HepG2 (cell line): ENCODE measurements around the gene DRAP1. TPM values are rescaled to one million over a fixed set of nuclear protein-coding genes. Genes with fewer than 3 reads are reported as not detected.

ENCODE experiments used
- ATM ChIP-seq: fragments of 450-650 bp; IDR thresholded peaks from 2 replicates; pipeline ENCODE4 v1.7.1; 2017; ENCODE audit warnings: mild to moderate bottlenecking, borderline replicate concordance
- BORCS8-MEF2B ChIP-seq: sonication (generic); formaldehyde crosslinking; IDR thresholded peaks from 2 replicates; pipeline ENCODE4 v1.8.0; 2022; ENCODE audit warnings: mild to moderate bottlenecking, missing genetic modification reagents
- CC2D1A ChIP-seq: sonication (generic); formaldehyde crosslinking; IDR thresholded peaks from 2 replicates; pipeline ENCODE4 v1.8.1; 2023; ENCODE audit warnings: mild to moderate bottlenecking, missing genetic modification reagents
- DR1 ChIP-seq: sonication (generic); formaldehyde crosslinking; IDR thresholded peaks from 2 replicates; pipeline ENCODE4 v1.8.0; 2021; ENCODE audit warnings: mild to moderate bottlenecking, missing genetic modification reagents, inconsistent platforms
- ELF3 ChIP-seq: IDR thresholded peaks from 2 replicates; pipeline ENCODE4 v1.6.1; 2016; ENCODE audit warnings: missing genetic modification reagents, missing compliant biosample characterization
- FOXJ3 ChIP-seq: sonication (generic); formaldehyde crosslinking; IDR thresholded peaks from 2 replicates; pipeline ENCODE4 v1.4.0; 2020; ENCODE audit warnings: missing genetic modification reagents, mild to moderate bottlenecking, borderline replicate concordance
- FOXK2 ChIP-seq: fragments of 450-650 bp; IDR thresholded peaks from 2 replicates; pipeline ENCODE4 v1.6.1; 2016
- GATA4 ChIP-seq: sonication (generic); IDR thresholded peaks from 2 replicates; pipeline ENCODE4 v1.6.1; 2016; ENCODE audit warnings: antibody characterized with exemption, low read depth, borderline replicate concordance
- HNRNPL ChIP-seq: fragments of 200-400 bp; formaldehyde crosslinking; IDR thresholded peaks from 2 replicates; pipeline ENCODE4 v1.6.1; 2017; ENCODE audit warnings: mild to moderate bottlenecking, low read depth, low read length
- HOXA5 ChIP-seq: sonication (generic); formaldehyde crosslinking; IDR thresholded peaks from 2 replicates; pipeline ENCODE4 v1.4.0; 2020; ENCODE audit warnings: missing genetic modification reagents
- NONO ChIP-seq, 2 experiments: fragments of 450-650 bp in 1 of 2; sonication (generic) in 1 of 2; formaldehyde crosslinking in 1 of 2; IDR thresholded peaks in 1 of 2; conservative IDR thresholded peaks in 1 of 2; 2 replicates each; pipeline versions ENCODE4 v1.6.1 to v1.8.0; 2017 to 2022; ENCODE audit warnings: mild to moderate bottlenecking in 1 of 2, missing genetic modification reagents in 1 of 2, moderate library complexity in 1 of 2
- POLR2A ChIP-seq, 2 experiments: IDR thresholded peaks; 2 replicates each; pipeline ENCODE4 v1.6.1; 2011; ENCODE audit warnings: low read depth in 2 of 2, low read length in 2 of 2, mild to moderate bottlenecking in 1 of 2, moderate library complexity in 1 of 2; ENCODE audit not compliant: insufficient read depth in 1 of 2
- SATB2 ChIP-seq: sonication (generic); formaldehyde crosslinking; IDR thresholded peaks from 2 replicates; pipeline ENCODE4 v1.5.0; 2020; ENCODE audit warnings: missing genetic modification reagents
- ZBTB1 ChIP-seq: sonication (generic); formaldehyde crosslinking; IDR thresholded peaks from 2 replicates; pipeline ENCODE4 v1.4.0; 2020; ENCODE audit warnings: missing genetic modification reagents, borderline replicate concordance
- ZFP82 ChIP-seq: sonication (generic); formaldehyde crosslinking; IDR thresholded peaks from 2 replicates; pipeline ENCODE4 v1.5.1; 2020; ENCODE audit warnings: mild to moderate bottlenecking, missing genetic modification reagents, borderline replicate concordance
- ZNF703 ChIP-seq: sonication (generic); formaldehyde crosslinking; IDR thresholded peaks from 2 replicates; pipeline ENCODE4 v1.5.1; 2020; ENCODE audit warnings: missing genetic modification reagents, mild to moderate bottlenecking, moderate library complexity, borderline replicate concordance
- polyA plus RNA-seq, 8 experiments: library from polyadenylated mRNA; depleted of rRNA in 3 of 8; stranded (reverse) in 7 of 8; unstranded in 1 of 8; fragments of >200 nt; fragmentation: Illumina TruSeq in 4 of 8; extraction: Trizol in 4 of 8; gene quantifications; 2 replicates each; pipeline versions ENCODE4 v1.2.1 to v1.2.3, GENCODE V29; 2011 to 2016; ENCODE audit warnings: low read depth in 4 of 8, missing spikeins in 1 of 8, mixed read lengths in 1 of 8; ENCODE audit not compliant: insufficient read depth in 1 of 8
- total RNA-seq, 5 experiments: library from RNA; depleted of rRNA; stranded (reverse); fragments of >200 nt; fragmentation: Illumina TruSeq; extraction: Trizol; gene quantifications; 2 replicates each; pipeline ENCODE4 v1.2.3, GENCODE V29; 2016; ENCODE audit warnings: low read depth in 1 of 5
- TF ChIP-seq, protein P1 (sequence below): sonication (generic); formaldehyde crosslinking; IDR thresholded peaks from 2 replicates; pipeline ENCODE4 v1.8.1; 2022; ENCODE audit warnings: mild to moderate bottlenecking, missing genetic modification reagents
- TF ChIP-seq, protein P2 (sequence below): sonication (generic); formaldehyde crosslinking; IDR thresholded peaks from 2 replicates; pipeline ENCODE4 v1.8.0; 2023; ENCODE audit warnings: mild to moderate bottlenecking, missing genetic modification reagents
- TF ChIP-seq, protein P3 (sequence below): sonication (generic); formaldehyde crosslinking; IDR thresholded peaks from 2 replicates; pipeline ENCODE4 v1.8.0; 2022; ENCODE audit warnings: mild to moderate bottlenecking, missing genetic modification reagents
- TF ChIP-seq, protein P4 (sequence below): sonication (generic); formaldehyde crosslinking; IDR thresholded peaks from 2 replicates; pipeline ENCODE4 v1.8.0; 2022; ENCODE audit warnings: missing genetic modification reagents, mild to moderate bottlenecking, inconsistent platforms, borderline replicate concordance
- TF ChIP-seq, protein P5 (sequence below): sonication (generic); formaldehyde crosslinking; IDR thresholded peaks from 2 replicates; pipeline ENCODE4 v1.5.0; 2020; ENCODE audit warnings: mild to moderate bottlenecking, low read depth, missing genetic modification reagents, borderline replicate concordance
- TF ChIP-seq, protein P6 (sequence below): sonication (generic); formaldehyde crosslinking; IDR thresholded peaks from 2 replicates; pipeline ENCODE4 v1.8.0; 2022; ENCODE audit warnings: missing genetic modification reagents, mild to moderate bottlenecking, borderline replicate concordance

The DRAP1 gene
- total and polyA plus RNA-seq, 2 of the 13 experiments (the other 11 are each of a cell fraction or from before 2014, with no cell fraction given) = 46.8 to 52.3 TPM

DNA sequence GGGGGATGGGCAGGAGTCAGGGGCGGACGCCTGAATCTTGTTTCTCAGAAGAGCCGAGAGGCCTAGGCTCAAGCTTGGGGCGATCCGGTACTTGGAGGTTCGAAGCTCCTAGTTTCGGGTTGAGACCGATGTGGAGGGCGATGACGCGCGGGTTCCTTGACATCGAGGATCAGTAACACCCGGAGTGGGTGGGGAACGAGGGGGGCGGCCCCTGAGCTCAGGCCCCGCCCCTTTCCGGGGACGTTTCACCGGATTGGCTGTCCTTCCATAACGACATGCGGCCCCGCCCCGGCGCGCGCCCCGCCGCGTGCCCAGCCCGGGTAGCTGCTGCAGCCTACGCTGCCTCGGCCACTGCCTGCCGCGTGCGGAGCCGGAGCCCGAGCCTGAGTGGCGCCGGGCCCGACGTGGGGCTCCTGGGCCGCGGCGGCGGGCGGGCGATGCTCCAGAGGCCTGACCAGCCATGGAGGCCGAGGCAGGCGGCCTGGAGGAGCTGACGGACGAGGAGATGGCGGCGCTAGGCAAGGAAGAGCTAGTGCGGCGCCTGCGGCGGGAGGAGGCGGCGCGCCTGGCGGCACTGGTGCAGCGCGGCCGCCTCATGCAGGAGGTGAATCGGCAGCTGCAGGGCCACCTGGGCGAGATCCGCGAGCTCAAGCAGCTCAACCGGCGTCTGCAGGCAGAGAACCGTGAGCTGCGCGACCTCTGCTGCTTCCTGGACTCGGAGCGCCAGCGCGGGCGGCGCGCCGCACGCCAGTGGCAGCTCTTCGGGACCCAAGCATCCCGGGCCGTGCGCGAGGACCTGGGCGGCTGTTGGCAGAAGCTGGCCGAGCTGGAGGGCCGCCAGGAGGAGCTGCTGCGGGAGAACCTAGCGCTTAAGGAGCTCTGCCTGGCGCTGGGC, 28.7 kb upstream of the DRAP1 start, which contains the start of gene CCDC85B (continued):
- TF ChIP-seq, protein P1, sequence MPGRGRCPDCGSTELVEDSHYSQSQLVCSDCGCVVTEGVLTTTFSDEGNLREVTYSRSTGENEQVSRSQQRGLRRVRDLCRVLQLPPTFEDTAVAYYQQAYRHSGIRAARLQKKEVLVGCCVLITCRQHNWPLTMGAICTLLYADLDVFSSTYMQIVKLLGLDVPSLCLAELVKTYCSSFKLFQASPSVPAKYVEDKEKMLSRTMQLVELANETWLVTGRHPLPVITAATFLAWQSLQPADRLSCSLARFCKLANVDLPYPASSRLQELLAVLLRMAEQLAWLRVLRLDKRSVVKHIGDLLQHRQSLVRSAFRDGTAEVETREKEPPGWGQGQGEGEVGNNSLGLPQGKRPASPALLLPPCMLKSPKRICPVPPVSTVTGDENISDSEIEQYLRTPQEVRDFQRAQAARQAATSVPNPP (CRISPR knock-in tag) = peak; percentile 92
- peak; percentile 90 for TF ChIP-seq BORCS8-MEF2B (CRISPR knock-in tag)
- peak in 1 of 2 experiments; percentile 79; a peak in 2 of 4 replicates for TF ChIP-seq POLR2A (IDR thresholded peaks at IDR 0.05; ENCODE audit: insufficient read depth in 1 of 2, low read depth in 2 of 2, low read length in 2 of 2)
- peak; percentile 41; the same call in 1 of the 2 replicates for TF ChIP-seq HNRNPL
- no peak for TF ChIP-seq ATM
- TF ChIP-seq GATA4 = 0 out of 2 replicates have a peak, but pooled peaks have one; percentile 40
- TF ChIP-seq, protein P2, sequence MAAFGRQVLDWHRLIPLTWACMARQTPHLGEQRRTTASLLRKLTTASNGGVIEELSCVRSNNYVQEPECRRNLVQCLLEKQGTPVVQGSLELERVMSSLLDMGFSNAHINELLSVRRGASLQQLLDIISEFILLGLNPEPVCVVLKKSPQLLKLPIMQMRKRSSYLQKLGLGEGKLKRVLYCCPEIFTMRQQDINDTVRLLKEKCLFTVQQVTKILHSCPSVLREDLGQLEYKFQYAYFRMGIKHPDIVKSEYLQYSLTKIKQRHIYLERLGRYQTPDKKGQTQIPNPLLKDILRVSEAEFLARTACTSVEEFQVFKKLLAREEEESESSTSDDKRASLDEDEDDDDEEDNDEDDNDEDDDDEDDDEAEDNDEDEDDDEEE (CRISPR knock-in tag) = peak; percentile 73; the same call in 1 of the 2 replicates
- peak; percentile 21 for TF ChIP-seq HOXA5 (CRISPR knock-in tag)
- TF ChIP-seq SATB2 (CRISPR knock-in tag) = peak; percentile 88; the same call in 1 of the 2 replicates
- 0 out of 2 replicates have a peak, but pooled peaks have one; percentile 43 for TF ChIP-seq ZNF703
- TF ChIP-seq NONO (IDR thresholded peaks at IDR 0.05) = no peak
- TF ChIP-seq NONO (CRISPR knock-in tag; conservative IDR thresholded peaks at IDR 0.05) = peak; percentile 87
- no peak for TF ChIP-seq ZBTB1 (CRISPR knock-in tag)
- TF ChIP-seq, protein P3, sequence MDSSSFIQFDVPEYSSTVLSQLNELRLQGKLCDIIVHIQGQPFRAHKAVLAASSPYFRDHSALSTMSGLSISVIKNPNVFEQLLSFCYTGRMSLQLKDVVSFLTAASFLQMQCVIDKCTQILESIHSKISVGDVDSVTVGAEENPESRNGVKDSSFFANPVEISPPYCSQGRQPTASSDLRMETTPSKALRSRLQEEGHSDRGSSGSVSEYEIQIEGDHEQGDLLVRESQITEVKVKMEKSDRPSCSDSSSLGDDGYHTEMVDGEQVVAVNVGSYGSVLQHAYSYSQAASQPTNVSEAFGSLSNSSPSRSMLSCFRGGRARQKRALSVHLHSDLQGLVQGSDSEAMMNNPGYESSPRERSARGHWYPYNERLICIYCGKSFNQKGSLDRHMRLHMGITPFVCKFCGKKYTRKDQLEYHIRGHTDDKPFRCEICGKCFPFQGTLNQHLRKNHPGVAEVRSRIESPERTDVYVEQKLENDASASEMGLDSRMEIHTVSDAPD = 0 out of 2 replicates have a peak, but pooled peaks have one; percentile 37
- 0 out of 2 replicates have a peak, but pooled peaks have one; percentile 55 for TF ChIP-seq ELF3
- peak; percentile 57 for TF ChIP-seq DR1
- no peak for TF ChIP-seq CC2D1A (CRISPR knock-in tag)
- TF ChIP-seq ZFP82 (CRISPR knock-in tag) = 0 out of 2 replicates have a peak, but pooled peaks have one; percentile 58
- TF ChIP-seq FOXJ3 (CRISPR knock-in tag) = no peak
- TF ChIP-seq, protein P4, sequence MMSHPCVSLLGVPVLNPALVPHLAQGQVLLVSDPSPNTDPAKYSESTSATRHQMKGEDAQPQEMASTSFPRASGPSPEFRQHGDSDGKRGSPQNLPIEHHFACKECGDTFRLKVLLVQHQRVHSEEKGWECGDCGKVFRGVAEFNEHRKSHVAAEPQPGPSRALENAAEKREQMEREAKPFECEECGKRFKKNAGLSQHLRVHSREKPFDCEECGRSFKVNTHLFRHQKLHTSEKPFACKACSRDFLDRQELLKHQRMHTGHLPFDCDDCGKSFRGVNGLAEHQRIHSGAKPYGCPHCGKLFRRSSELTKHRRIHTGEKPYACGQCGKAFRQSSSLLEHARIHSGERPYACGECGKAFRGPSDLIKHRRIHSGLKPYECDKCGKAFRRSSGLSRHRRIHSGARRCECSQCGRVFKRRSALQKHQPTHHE (CRISPR knock-in tag) = no peak
- TF ChIP-seq, protein P5, sequence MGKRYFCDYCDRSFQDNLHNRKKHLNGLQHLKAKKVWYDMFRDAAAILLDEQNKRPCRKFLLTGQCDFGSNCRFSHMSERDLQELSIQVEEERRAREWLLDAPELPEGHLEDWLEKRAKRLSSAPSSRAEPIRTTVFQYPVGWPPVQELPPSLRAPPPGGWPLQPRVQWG = no peak
- TF ChIP-seq, protein P6, sequence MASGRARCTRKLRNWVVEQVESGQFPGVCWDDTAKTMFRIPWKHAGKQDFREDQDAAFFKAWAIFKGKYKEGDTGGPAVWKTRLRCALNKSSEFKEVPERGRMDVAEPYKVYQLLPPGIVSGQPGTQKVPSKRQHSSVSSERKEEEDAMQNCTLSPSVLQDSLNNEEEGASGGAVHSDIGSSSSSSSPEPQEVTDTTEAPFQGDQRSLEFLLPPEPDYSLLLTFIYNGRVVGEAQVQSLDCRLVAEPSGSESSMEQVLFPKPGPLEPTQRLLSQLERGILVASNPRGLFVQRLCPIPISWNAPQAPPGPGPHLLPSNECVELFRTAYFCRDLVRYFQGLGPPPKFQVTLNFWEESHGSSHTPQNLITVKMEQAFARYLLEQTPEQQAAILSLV = peak; percentile 48; the same call in 1 of the 2 replicates
- TF ChIP-seq FOXK2 = no peak
